ENCODE measurements around the gene MAMLD1.

Gene MAMLD1

DNA sequence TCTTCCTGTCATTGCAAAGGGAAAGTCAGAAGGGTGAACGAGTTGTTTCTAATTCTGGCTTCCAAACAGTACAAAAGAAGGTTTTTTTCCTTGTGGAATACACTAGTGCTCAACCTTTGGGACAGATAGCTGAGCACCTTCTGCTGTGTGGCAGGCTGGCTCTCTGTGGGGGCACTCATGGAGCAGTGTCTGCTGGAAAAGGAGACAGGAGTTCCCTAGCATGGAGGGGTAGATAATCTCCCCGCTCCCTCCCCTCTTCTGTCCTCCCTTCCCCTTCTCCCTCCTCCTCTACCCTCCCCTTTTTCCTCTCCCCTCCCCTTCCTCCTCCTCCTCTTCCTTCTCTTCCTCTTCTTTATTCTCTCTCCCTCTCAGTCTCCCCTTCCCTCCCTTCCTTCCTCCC, 142.9 kb downstream of the MAMLD1 start:
- DNase-seq, result no peak

DNA sequence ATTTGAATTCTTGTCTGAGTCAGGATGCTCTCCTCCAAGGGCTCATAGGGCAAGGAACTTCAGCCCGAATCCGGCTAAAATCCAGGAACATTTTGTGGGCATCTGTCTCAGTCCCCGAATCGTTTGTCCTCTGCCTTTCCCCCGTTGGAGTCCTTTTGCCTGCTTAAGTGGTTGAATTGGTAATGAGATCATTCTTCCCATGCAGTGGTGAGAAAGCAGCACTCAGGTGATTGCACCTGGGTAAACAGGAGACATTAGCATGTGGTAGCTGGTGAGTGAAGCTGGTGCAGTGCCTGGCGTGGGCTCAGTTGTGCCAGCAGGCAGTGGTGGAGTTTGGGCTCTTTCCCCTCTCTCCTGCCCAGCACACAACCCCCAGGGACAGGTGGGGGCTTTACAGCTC, 143.4 kb downstream of the MAMLD1 start:
- DNase-seq, result no peak

DNA sequence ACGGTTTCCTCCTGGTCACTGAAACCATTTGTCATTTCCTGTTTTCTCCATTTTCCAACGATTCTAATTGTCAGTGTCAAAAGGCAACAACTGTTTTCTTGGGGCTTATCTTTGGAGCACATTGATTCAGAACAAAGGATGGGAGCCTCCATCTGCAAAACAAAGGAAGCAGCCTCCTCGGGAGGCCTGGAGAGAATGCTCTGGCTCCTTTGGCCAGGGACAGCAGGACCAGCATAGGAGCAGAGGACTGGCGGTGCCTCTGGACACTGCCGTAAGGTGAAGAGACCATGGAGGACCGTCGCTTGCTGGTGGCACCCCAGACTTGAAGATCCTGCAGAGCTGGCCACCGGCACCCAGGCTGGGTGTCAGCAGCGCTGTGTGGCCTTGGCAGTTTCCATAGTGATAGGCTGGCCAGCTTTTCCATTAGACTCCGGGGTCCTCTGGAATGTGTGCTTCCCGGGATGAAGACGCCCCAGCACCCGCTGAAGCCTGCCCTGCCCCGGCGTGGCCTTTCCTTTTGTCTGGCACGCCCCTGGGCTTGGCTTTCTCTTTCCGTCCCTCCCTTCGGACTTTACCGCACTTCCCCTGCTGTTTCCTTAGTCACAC, 144.2 kb downstream of the MAMLD1 start:
- no peak for DNase-seq

DNA sequence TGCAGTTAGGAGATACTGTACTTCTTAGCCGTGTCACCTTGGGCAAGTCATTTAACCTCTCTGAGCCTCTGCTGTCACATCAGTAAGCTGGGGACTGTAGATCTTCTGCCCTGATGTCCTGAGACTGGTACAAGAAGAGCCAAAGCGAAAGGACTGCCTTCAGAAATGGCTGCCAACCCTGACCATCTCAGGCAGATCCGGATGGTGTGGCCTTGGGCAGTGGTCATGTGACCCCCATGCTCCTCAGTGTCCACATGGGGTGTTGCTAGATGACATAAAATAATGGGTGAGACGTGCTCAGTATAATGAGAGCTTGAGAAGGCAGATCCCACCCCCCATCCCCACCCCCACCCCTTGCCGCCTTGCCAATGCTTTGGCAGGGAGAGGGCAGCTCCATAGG, 144.9 kb downstream of the MAMLD1 start:
- no peak for DNase-seq

- no peak for DNase-seq
Measured at GRCh38 chrX:150508451-150509367, 145.6 kb downstream of the MAMLD1 start.

- DNase-seq, result no peak
Measured at GRCh38 chrX:150509703-150510102, 146.6 kb downstream of the MAMLD1 start.

DNA sequence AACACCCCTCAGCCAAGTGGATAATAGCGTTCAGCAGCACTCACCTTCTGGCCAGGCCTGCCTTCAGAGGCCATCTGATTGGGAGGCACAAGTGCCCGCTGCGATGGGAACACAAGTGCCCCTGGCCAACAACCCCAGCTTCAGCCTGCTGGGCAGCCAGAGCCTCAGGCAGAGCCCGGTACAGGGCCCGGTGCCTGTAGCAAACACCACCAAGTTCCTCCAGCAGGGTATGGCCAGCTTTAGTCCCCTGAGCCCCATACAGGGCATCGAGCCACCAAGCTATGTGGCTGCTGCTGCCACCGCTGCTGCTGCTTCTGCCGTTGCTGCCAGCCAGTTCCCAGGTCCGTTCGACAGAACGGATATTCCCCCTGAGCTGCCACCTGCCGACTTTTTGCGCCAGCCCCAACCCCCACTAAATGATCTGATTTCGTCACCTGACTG, 149.4 kb downstream of the MAMLD1 start:
- no peak for DNase-seq

GRCh38 chrX:150513544-150513943, 150.4 kb downstream of the MAMLD1 start:
- no peak for DNase-seq

DNA sequence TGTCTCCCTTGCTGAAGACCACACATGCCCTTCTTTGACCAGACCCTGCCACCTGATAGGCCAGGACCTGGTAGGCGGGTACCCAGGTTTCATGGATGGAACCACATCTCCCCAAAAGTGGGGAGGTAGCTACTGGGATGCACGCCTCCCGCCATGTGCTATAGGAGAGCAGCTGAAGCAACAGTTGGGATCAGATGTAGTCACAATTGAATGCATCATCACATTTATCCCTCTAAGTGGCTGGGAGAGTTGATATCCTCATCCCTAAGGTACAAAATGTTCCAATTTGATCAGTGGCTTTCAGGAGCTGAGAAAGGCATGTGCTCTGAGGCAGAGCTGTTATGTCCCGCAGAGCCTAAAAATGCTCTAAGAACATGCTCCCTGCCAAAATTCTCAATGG, 151.3 kb downstream of the MAMLD1 start:
- DNase-seq, result no peak

GRCh38 chrX:150515801-150516200, 152.7 kb downstream of the MAMLD1 start:
- DNase-seq, result no peak

DNA sequence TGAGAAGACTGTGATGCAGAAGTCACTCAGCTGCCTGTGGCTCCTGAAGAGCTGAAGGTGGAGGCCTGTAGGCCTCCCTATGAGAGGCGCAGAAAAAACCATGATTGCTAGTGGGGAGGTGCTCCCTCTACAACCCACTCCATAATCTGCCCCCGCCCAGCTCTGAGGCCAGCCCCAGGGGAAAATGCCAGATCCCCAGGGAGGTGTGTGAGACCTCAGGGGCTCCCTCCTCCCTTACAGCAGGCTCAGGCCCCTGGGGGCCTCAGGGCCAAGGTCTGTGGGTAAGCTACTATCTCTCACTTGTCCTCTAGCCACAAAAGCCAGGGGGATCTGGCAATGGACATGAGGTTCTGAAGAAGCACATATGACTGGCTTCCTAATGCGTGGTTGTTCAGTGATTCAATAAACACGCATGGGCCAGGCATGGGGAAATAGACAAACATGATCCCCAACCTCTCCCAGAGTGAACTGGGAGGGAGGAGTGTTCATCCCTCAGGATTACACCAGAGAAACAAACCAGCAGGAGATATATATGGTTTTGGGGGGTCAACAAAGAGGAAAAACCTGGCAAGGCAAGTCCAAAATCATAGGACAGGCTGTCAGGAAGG, 154.3 kb downstream of the MAMLD1 start:
- peak; percentile 69 for DNase-seq

GRCh38 chrX:150522494-150522893, 159.4 kb downstream of the MAMLD1 start:
- DNase-seq, result no peak

DNA sequence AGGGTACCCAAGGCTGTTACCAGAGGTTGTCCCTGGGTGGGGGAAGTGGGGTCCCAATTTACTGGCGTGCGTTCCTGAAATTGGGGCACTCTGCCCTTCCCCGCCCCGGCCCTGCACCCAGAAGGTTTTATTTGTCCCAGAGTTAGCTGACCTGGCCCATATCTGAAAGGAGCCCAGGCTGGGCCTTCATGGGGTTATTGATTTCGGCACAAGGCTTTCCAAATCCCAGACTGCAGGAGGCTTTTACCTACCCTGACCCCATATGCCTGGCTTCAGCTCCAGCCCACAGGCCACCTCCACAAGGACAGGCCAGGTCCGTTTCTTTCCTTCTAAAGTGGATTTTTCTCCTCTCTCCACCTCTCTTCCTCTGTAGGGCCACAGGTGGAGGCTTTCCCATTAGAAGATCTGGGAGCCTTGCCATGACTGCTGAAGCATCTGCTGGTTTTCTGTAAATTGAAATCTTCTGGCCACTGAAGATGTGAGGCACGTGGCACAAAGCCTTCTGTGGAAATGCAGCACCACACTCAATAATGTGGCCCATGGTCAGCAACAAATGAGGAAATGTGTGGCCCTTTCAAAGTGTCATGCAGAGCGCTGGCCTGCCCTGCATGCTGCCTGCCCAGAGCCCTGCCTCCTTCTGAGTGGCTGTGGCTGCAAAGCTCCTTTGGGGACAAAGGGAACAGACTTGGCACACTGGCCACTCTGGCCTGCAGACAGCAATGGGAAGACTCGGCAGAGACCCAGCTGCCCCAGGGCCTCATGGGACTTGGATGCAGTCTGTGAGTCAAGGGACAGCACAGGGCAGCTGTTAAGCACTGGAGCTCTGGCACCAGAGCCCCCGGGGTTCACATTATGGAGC, 162.2 kb downstream of the MAMLD1 start:
- no peak for DNase-seq

DNA sequence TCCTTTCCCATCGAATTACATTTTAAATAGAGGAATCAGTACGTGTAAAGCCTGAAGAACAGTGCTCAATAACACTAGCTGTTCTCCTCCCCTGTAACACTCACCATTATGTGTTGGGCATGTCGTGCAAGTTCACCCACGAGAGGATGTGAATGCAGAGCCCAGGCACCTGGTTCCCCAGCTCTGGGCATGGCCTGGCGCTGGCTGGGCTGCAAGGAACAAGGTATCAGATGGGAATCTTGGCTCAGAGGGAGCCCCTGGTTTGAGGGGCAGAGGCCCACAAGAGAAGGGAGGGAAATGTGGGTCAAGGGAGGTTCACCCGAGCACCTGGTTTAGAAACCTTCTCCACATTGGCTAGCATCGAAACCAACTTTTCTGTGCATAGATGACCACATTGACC, 163.6 kb downstream of the MAMLD1 start:
- no peak for DNase-seq

DNA sequence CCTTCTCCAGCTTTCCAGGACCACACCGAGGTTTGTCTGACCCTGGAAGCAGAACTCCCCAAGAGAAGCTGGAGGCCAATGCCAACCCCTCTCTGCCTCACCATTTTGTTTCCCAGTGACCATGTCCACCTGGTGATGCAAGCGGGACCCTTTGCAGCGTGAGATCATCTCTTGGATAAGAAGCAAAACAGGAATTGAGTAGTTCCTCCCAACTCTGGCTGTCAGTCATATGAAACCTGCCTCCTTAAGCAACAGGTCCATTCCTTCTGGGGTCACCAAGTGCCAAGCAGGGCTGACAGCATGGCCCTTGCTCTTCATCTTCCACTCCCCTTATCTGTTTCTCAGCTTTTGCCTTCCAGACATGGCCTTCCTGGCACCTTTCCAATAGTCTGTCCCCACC, 164.0 kb downstream of the MAMLD1 start:
- DNase-seq, result no peak

- no peak for DNase-seq
Measured at GRCh38 chrX:150529587-150529986, 166.5 kb downstream of the MAMLD1 start.

DNA sequence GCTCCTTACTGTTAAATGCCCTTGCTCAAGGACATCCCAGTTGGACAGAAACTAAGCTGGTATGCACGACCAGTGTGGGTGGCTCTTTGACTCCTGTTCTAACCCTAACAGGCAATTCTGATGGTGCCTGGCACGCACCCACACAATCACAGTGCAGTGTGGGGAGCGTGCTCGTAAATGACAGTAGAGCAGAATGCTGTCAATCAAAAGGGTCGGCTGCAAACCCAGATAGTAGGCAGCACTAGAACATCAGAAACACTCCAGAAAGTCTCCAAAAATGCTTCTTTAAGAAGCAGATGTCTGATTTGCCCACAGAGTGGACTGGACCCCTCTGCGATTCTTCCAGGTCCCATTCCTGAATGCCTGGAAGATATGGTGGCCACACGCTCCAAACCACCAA, 167.7 kb downstream of the MAMLD1 start:
- no peak for DNase-seq

- no peak for DNase-seq
Measured at GRCh38 chrX:150531467-150531866, 168.3 kb downstream of the MAMLD1 start.

DNA sequence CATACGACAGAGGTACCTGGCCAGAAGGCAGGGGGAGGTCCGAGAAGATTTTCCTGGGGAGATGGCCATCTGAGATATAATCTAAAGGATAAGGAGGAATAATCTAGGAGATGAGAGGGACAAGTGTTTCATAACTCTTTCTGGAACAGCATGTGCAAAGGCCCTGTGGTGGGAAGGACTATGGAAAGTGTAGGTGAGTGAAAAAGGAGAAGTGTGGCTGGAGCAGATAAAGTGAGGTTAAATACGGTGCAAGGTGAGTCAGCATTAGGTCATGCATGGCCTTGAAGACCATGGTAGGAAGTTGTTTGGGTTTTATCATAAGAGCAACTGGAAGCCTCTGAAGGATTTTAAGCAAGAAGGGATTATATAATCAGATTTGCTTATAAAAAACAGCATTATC, 170.7 kb downstream of the MAMLD1 start:
- no peak for DNase-seq

GRCh38 chrX:150536455-150537116, 173.5 kb downstream of the MAMLD1 start:
- DNase-seq, result no peak

DNA sequence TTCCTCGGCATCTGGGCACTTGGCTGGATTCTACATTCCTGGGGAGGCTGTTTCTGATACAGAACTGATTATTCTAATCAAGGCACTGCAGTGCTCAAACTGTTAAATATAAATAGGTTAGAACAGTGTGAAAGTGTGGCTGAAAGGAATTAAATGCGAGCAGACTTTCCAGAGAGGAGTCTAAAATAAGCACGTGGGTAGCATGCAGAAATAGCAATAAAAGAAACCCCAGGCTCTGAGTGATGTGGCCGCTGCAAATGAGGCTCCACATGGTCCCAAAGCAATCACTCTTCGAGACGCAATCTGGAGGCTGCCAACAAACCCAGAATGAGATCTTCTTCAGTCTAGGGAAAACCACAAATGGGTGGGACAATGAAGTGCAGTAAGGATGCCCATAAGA, 174.7 kb downstream of the MAMLD1 start:
- no peak for DNase-seq

GRCh38 chrX:150540965-150541364, 177.8 kb downstream of the MAMLD1 start:
- DNase-seq, result no peak

DNA sequence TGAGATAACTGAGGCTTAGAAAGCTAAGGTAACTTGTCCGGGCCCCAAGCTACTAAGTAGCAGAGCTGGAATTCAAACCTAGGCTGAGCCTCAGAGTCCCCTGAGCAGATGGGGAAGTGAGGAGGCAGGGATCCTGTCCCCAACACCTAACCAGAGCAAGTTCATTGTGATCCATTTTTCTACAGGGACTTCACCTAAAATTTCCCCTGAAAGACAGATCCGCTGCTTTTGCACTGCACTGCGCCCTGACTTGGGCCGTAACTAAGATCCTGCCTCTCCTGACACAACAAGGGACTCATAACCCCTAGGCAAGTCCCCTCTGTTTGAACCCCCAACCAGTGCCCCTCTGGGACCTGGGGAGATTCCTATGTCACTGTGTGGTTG, 179.7 kb downstream of the MAMLD1 start:
- no peak for DNase-seq
